Activated CD4-positive, alpha-beta T cell treated with anti-CD3 and anti-CD28 coated beads for 24 hours (primary cell): ENCODE measurements around the gene DYNLT1.
"Not testable (repeated sequence)": the region's sequence is repeated elsewhere in the genome, so short reads cannot be mapped to it uniquely, and the experiment has no call there.

Experiments
- DNase-seq, 2 donors: peaks; one replicate each; pipeline ENCODE4 v3.0.0-alpha.2; 2020; ENCODE audit warnings: low read depth in 2 of 2

Gene DYNLT1

DNA sequence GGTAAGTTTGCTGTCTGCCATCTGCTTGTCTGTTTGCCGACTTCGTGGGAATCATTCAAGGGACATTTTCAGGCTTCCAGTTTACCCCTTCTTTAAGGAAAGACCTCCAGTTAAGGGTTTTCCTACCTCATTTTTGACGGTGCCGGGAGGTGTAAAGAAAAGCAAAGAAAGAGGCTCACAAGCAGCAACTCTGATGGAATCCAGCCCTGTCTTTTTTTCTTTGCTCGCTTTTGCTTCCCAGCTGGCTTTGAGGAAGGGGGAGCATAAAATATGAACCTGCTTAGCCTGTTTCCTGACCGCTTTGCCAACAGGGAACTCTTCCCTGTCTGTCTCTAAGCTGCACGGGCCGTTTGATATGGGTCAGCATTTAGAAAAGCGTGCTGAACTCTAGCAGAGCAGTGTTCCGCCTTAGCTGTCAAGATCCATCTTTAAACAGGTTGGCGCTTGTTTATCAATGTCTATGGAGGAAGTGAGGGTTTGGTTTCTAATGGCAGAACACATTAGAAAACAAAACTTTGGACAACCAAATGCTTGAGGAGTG, 19.2 kb upstream of the DYNLT1 start:
- DNase-seq: no peak

DNA sequence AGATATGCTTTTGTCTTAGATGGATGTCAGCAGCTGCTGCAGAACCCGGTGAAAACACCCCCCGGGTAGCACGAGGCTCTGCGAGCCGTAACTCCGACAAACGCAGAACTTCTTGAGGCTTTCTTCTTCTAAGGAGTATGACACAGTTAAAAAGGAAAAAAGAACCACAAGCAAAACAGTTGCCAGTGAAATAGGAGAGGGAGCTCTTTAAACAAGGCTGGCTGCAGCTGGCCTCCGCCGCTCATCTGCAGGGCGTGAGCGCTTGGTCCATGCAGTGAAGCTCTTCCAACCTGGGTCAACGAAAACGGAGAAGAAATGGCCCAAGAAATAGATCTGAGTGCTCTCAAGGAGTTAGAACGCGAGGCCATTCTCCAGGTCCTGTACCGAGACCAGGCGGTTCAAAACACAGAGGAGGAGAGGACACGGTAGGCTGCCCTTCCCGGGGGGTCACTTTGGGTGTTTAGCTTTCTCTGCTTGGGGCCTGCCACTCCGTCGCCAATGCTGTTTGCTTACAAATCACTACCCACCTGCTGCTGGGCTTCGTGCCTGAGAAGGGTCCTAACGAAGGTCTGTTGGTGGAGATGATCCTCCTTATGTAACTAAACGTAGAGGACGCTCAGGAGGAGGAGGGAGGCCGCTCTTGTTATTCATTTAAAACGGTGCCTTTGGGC, 18.5 kb upstream of the DYNLT1 start:
- no peak for DNase-seq

DNA sequence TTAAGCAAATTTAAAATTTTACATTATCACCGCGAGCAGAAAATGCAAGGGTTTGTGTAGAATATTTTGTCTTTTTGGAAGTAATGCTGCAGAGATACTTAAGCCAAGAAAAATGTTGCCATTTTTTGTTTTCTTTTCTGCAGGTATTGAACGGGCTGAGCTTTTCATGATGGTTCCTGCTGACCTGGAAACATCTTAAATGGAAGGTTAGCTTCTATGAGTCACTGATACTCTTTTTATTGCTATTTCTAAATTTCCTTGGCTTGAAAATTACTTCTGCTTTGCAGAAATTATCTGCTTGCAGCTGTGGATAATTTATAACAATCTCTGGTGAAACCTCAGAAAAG, 18.0 kb upstream of the DYNLT1 start:
- DNase-seq: no peak

DNA sequence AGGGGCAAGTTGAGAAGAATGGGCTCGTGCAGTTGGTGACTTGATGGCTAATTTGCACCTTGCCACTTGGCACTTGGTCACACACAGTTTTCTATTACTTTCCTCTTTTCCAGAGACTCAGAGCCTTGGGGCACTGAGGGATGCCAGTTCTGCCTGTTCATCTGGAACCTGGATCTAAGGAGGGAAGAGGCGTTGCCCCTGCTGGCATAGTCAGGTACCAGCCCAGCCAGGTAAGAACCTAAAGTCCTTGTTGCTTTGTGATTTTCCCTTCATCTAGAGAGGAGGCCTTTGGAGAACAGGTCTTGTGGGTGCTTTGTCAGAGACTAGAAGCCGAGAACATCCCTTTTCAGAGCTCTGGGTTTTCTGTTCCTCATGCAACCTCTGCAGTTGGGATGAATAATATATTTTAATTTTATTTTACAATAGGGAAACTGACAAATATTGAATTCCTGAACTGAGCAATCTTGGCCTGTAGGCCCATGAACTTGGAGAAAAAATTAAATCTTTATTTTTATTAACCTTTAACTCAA, 16.7 kb upstream of the DYNLT1 start:
- no peak for DNase-seq

DNA sequence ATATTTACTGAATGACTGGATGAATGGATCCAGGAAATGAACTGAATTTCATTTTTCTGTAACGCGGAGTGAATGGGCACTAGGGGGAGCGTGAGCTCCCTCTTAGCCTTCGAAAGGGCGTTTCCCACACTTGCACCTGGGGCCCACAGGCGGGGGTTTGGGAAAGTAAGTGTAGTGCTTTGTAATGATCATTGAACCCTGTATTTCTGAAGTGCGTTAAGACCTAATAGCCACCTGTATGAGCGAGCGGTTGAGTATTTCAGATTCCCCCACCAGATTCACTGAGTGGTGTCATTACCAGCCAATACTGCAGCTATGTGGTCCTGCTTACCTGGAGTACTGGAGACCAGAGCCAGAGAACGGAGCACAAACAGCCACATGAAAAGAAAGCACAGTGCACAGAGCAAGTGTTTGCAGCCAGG, 15.8 kb upstream of the DYNLT1 start:
- DNase-seq: no peak

DNA sequence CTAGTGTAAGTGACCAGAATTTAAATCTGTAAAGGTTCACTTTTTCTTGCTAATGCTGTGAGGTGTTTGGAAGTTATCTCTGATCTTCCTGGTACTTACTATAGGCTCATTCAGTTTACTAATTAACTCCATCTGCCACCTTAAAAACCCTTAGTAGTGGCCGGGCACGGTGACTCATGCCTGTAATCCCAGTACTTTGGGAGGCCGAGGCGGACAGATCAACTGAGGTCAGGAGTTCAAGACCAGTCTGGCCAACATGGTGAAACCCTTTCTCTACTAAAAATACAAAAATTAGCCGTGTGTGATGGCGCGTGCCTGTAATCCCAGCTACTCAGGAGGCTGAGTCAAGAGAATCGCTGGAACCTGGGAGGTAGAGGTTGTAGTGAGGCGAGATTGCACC, 12.4 kb upstream of the DYNLT1 start:
- DNase-seq: not testable (repeated sequence)

DNA sequence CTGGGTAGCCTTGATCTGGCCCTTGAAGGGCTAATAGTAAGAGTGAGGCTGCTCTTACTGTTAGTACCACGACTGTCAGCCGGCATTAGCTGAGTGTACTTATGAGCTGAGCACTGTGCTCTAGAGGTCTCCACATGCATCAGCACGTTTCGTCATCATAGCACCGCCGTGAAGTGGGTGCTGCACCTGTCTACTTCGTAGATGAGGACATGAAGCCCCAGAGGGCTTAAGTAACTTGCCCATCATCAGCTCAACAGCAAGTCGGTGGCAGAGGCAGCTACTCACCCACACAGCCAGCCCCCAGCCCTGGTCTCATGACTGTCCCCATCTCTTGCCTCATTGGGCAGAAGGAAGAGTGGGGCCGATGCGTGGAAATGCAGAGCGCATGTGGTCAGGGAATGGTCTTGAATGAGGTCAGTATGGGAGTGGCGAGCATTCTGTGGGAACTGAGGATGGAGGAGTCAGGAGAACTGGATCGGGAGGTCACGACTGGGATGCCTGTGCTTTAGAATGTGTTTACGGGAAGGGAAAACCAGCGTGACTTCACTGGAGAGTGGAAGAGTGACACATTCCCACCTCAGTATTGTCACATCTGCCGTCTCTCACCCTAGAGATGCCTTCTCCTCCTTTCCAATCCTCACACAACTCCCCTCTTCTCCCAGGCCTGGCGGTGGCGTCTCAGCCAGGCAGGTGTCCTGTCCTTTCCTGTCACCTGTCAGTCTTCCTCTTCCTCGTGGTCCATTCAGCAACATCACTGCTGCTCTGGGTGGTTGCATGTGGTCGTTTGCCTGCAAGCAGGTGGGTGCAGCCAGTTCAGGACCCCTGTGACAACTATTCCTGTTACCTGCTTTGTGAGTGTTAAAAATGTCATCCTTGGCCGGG, 11.3 kb upstream of the DYNLT1 start:
- DNase-seq: no peak

DNA sequence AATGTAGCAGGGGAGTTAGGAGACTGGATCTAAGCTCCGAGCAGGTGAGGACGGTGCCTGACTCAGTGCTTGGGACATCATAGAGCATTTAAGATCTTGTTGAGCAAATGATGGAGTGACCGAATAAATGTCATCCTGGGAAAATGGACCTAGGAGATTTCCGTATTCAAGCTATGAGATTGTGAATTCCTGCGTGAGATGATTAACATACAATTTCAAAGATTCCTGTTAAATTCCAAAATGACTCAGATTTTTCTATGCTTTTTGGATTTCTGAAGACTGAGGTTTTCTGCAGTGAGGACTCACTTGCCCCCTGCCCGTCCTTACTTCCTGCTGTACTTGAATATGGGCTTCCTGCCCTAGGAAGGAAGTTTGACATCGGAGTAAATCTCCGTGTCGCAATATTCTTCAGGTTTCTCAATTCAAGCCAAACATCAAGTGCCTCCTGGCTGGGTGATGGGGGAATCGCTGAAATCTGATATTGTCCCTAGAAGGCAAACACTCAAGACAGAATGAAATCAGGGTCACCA, 10.5 kb upstream of the DYNLT1 start:
- no peak for DNase-seq

DNA sequence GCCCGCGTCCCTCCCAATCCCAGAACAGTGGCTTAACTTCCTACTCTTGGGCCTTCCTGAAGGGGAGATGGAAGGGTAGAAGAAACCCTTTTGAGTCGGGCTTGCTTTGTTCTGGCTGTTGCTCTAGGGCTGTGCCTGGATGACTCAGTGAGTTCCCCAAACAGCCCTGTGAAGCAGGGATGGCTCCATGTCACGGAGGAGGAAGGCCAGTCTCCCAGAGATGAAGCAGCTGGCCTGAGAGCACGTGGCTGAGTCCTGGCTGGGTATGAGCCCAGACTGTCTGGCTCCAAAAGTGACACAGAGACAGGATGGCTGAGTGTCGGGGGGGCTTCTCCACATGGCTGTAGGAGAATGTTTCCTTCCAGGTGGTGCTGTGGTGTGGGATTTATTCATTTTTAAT, 10.0 kb upstream of the DYNLT1 start:
- no peak for DNase-seq

DNA sequence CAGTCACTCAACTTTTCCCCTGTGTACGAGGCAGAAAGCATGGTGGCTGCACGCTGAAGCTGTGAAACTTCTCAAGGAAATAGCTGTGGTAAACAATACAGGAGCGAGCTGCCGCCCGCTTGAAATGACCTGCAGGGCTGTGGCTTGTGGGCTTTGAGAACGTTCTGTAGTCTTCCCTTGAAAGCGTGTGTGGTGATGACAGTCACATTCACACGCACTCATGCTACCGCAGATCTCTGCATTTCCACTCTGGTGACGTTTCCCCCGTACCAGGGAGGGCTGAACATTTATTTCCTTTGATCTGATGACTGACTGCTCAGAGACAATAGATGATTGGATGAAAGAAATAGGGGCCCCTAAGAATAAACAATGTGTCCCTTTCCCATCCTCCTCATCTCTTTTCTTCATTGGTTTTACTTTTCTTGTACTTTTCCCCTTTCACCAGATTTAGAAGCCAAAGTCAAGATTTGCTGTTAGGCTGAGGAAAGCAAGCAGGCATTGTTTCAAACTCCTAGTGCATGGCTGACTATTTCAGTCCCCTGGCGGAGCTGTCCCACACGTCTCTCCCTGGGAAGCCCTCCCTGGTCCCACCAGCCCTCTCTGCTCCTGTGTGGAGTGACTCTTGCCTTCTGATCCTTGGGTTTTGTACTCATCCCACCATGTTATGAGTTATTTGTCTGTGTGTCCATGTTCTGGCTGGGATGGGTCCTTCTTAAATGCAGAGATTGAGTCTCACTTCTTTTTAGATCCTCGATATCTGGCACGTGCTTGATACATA, 9.2 kb upstream of the DYNLT1 start:
- peak; percentile 73 to 74 for DNase-seq

DNA sequence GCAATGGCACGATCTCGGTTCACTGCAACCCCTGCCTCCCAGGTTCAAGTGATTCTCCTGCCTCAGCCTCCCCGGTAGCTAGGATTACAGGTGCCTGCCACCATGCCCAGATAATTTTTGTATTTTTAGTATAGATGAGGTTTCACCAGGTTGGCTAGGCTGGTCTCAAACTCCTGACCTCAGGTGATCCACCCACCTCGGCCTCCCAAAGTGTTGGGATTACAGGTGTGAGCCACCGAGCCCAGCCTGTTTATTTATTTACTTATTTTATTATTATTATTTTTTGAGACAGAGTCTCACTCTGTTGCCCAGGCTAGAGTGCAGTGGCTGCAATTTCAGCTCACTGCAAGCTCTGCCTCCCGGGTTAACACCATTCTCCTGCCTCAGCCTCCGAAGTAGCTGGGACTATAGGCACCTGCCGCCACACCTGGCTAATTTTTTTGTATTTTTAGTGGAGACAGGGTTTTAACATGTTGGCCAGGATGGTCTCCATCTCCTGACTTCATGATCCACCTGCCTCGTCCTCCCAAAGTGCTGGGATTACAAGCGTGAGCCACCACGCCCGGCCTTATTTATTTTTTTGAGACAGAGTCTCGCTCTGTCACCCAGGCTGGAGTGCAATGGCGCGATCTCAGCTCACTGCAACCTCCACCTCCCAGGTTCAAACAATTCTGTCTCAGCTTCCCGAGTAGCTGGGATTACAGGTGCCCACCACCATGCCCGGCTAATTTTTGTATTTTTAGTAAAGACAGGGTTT, 7.6 kb upstream of the DYNLT1 start:
- not testable (repeated sequence) for DNase-seq

DNA sequence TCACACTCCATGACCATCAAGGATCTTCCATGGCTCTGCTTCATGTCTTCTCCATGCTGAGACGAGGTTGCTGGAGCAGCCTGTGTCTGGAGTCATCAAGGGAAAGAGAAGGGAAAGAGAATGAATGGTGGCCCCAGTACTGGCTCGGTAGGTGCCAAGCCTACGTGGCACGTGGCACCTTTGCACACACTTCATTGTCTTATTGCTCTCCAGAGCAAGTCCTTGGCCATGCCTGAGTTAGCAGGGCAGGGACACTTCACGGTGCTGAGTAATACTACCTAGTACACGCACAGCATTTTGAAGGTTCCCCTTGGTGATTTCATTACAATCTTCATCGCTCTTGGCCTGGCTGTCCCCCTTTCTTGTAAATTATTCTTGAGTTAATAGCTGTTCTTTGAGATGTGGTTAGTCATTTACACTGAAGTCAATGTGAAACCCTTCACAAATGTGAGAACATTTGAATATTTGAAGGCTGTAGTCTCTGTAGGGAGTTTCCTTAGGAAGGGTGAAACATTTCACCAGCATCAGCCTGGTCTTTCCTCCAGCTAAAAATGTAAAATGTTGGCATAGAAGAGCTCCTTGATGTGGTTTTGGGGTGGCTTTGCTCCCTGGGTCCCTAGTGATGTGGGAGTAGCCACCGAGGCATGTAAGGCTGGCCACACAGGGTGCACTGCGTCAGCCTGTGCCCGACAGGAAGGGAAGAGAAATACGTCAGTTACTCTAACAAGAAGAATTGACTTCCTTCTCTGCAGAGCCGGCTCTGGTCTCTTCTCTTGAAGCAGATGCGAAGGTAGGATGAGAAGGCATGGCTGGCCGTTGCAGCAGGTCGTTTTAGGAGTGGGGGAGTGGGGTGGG, 5.0 kb upstream of the DYNLT1 start, which contains the start of gene SYTL3:
Gene SYTL3, plus strand, starts transcription at position 766 of the 855 bp plus-strand sequence. CDS start 13,215 bp downstream, outside the sequence.
- peak; percentile 57 to 69 for DNase-seq

DNA sequence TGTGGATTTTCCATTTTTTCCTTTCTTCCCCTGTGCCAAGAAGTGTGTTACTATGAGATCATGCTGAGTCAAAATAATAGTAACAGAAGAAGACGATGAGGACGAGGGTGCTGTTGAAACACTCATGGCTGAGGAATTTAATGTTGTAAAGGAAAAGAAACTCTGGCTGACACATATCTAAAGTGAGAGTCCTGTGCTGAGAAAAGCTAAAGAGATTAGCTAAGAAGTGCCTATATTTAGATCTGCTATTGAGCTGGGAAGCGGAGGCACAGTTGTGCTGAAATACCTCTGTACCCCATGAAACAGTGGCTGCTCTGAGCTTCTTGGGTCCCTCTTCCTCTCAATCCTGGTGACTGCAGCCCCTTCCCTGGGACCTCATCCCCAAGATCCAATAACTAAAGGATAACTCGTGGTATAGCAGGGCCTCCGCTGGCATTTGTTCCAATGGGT, 4.2 kb upstream of the DYNLT1 start:
- no peak for DNase-seq

DNA sequence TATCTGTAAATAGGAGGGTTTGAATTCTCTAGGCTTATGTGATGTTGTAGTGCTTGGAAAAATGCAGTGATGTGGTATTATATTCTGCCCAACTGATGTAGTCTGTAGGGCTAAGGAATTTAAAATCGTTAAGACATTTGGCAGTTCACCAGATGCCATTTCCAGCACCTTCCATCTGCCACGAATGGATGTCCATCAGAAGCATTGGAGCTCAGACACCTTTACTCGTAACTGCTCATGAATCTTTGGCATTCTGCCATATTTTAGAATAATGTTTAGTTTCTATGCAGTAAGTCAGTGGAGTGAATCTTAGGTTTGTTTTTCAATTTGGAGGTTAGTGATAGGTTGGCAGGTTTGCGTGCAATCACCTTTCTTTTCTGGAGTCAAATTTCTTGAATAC, 3.0 kb upstream of the DYNLT1 start:
- no peak for DNase-seq

DNA sequence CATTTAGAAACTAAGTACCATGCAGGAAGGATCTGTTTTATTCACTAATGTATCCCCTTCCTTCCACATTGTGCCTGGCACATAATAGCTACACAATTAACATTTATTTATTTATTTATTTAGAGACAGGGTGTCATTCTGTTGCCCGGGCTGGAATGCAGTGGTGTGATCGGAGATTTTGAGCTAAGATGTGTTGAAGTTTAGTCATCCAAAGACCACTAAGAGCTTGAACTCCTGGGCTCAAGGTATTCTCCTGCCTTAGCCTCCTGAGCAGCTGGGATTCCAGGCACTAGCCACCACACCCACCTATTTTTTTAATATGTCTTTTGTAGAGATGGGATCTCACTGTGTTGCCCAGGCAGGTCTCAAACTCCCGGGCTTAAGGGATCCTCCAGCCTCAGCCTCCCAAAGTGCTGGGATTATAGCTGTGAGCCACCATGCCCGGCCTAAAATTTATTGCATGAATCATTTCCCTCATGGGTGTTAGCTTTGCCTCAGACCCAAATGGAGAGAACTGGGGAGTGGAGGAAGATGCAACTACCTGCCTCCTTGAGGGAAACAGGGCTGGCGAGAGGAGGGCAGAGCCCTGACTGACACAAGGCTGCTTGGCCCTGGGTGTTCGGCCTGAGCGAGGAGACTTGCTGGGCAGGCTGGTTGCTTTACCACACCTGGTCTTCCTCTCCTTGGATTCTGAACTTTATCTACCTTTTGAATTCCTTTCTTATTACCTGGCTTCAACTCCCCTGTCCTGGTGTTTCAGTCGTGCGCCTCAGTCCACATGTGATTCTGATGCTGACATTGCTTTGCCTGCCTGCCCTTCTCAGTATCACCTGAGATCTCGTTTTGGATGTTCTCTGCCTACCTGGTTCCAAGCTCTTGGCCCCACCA, 1.7 kb upstream of the DYNLT1 start:
- DNase-seq: no peak

DNA sequence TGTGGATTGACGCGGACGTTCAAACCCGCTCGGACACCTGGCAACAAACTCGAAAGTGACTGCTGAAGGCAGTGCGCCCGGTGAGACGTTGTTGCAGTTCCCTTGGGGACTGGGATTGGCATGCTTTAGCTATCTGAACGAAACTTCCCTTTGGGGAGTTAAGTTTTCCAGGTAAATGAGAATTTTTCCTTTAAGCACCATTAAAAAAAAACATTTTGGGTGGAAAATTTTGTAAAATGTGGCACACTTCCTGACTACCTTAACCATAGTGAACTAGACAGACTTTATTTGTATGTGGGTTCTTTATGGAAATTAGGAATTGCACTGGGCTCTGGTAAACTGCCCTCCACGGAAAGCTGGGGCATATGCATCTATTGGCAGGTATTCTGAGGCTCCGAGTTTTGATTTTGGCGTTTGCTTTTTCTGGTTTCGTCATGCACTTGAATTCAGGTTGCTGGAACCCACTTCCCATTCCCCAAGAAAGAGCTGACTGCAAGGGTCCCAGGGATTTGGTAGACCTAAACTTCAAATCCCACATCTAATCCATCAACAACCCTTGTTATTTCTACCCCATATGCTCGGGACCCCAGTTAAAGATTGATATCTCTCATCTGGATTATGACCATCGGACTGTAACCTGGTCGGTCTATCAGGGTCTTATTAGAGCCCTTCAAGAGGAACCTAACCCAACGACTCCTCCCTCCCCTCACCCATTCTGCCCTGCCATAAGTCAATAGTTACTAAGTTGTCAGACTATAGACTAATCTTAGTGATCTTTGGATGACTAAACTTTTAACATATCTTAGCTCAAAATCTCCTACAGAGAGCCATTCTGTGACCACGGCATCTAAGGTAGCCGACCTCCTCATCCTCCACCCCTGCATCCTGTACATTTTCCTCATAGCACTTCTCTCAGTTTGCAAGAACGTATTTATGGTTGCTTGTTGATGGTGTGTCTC, 800 bp upstream of the DYNLT1 start:
- DNase-seq: no peak

DNA sequence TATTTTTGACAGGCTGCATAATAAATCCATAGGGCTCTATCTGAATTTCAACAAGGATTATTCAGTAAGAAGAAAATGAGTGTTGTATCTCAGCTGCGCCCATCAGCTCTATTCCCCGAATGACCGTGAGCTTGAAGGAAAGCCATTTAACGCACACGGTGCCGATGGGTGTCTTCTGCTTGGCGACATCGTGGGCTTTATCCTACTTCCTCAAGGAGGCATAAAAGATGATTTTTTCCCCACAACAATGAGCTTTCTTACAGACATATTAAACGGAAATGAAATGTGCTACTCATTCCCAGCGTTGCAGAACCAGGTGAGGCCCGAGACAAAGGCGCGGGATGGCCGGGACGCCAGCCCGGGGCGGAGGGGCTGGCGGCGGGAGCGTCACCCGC, 710 bp downstream of the DYNLT1 start:
- DNase-seq: no peak
